Ramos (cell line): ENCODE data around the gene LDLRAD3.

Experiments used
- in situ Hi-C: fragments of 300-500 bp; cut with MboI; formaldehyde crosslinking; loops from one replicate; pipeline ENCODE4 v1.14.3; 2022; ENCODE audit warnings: low sequenced_read_pairs; ENCODE audit not compliant: unreplicated experiment

LDLRAD3 gene

DNA sequence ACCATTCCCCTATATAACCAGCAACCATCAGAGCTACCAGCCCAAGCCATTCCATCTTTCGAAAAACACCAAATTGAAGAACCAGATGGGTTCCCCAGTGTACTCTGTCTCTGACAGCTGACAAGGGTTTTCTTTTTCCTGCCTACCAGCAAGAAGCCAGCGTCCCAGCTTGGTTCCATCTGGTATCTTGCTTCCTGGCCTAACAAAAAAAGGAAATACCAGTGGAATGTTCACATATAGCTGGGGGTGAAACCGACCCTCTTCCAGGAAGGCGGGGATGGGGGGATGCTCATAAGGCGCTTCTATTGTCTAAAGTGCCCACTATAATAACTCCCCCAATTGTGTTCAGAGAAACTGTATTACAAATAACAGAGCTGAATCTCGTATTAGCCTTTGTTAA lies 172.3 kb downstream of the LDLRAD3 start:
- in situ Hi-C loops, result no loop called here

DNA sequence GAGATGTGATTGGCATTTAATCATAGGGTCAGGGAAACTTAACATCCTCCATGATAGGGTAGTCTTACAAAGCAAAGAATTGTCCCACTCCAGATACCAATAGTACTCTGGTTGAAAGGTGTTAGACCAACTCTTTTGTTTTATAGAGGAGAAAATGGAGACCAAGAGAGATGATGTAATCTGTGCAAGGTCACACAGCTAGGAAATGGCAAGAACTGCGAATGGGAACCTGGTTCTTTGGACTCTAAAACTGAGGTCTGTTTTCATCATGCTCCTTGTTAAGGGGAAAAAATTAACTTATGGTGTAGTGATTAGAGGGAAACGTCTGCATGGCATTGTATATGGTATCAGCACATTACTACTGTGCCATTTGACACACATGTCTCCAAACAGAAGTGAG lies 174.2 kb downstream of the LDLRAD3 start:
- in situ Hi-C loops, result no loop called here

DNA sequence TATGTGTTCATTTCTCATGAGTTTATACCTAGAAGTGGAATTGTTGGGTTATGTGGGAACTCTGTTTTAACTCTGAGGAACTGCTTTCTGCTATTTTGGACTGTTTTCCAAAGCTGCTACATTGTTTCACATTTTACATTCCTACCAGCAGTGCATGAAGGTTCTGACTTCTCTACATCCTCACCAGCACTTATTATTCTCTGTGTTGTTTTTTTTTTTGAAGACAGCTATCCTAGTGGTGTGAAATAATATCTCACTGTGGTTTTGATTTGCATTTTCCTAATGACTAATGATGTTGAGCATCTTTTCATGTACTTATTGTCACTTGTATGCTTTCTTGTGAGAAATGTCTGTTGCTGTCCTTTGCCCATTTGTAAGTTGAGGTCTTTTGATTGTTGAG lies 175.4 kb downstream of the LDLRAD3 start:
- in situ Hi-C loops, result no loop called here

DNA sequence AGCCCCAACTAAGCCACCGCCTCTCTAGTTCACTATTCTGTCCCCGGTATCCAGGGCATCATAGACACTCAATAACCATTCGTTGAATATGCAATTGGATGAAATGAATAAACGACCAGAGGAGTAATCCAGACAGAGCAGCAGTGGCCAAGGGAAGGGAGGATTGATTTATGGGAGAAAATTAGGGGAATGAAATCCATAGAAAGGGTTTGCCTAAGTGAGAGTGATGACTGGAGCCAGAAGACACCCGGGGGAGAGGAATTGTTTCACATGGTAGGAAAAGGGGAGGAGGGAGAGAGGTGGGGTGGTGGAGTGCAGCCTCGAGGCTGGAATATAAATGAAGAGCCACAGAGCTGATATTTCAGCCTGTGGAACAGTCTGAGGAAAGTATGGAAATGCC lies 177.2 kb downstream of the LDLRAD3 start:
- in situ Hi-C loops, result no loop called here

DNA sequence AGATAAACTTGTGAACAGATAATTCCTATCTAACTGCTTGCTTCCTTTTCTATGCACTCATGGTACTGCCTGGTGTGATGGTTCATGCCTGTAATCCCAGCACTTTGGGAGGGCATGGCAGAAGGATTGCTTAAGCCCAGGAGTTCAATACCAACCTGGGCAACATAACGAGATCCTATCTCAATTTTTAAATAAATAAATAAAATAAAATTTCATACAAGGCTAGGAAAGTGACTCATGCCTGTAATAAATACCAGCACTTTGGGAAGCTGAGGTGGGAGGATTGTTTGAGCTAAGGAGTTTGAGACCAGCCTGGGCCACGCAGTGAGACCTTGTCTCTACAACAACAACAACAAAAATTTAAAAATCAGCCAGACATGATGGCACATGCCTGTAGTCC lies 178.8 kb downstream of the LDLRAD3 start:
- in situ Hi-C loops, result no loop called here

DNA sequence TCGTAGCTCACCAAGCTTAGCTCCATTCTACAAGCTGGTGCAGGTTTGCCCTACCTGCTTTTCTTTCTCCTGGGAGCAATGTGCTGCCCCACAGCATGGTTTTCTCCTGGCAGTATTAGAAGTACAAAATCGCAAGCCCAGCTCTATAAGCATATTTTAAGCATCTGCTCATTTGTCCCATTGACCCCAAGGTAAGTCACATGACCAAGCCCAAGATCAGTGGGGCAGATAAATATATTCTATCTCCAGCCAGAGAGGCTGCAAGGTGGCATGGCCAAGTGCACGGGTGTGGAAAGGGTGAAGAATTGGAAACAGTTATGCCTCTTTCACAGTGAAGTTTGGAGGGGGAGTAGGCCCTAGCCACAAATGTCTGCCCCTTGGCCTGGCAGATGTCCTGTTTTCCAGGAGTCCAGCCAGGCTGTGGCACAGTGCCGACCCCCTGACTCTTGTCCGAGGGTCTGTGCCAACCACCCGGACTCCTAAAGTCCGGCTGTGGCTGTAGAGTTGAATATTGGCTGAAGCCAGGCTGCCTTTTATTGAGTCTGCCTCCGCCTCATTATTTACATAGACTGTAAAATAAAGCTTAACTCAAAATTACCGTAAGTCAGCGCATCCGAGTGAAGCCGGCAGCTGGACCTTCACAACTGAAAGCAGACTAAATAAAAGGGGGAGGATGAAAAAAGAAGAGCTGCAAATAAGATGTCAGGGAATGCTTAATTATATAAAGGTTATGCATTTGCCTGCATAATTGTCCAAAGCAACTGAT lies 179.7 kb downstream of the LDLRAD3 start:
- in situ Hi-C loops, result no loop called here

DNA sequence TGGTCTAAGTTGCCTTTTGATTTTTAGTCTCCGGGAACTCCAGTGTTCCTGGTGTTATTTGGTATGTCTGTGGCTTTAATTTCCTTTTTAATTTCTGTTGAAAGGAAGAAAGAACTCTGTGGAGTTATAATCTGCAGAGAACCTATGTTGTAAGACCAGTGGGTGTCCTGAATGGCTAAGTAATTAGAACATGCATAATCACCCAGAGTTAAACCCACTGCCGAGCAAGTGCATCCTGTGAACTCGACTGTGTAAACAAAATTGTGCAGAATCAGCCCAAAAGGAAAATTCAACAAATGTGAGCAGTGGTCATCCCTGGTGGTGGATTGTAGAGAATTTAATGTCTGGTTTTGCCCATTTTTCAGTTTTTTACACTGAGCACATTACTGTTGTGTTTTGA lies 182.8 kb downstream of the LDLRAD3 start:
- in situ Hi-C loops, result no loop called here

DNA sequence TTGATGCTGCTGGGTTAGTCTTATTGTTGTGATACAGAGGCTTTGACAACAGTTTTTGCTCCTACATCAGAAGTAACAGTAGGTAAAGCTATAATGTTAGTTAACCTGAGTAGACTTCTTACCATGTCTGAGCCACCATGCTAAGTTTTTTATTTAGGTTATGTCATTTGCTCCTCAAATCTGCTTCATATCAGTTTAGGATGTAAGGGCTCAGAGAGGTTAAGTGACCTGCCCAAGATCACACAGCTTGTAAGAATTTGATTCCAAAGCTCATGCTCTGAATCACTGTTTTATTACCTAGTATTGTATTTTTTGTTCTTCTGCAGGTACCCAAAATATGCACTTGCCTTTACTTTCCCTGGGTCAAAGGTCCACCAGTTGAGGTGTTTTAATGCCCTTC lies 183.7 kb downstream of the LDLRAD3 start:
- in situ Hi-C loops, result no loop called here

DNA sequence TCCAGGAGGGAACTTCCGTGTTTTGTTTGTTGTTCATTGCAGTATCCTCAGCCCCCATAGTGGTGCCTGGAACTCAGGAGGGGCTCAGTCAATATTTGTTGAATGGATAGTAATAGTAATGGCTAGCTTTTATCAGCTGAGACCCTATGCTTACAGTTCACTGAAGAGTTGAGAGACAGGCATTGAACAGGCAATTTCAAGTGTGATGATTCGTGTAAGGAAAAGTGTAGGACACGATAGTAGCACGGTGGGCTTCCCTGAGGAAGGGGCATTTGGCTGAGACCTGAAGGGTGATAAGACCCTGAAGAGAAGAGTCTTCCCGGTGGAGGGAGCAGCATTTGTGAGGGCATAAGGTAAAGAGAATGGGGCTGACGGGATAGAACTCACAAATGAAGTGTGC lies 186.1 kb downstream of the LDLRAD3 start:
- in situ Hi-C loops, result no loop called here

DNA sequence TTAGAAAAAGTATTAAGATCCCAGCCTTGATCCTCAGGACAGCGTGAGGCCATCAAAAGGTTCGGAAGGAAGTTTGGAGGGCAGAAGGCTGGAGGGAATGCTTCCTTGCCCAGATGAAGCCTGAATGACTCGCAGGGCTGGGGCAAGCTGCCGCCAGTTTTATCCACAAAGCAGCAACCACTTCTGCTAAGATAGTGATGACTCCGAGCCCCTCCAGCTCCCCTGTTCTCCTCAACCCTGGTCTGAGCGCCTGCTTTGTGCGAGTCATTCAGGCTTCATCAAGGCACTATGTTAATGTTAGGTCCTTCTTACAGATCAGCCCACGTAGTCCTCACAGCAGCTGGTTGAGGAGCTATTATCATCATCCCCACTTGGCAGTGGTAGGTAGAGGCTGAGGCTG lies 186.5 kb downstream of the LDLRAD3 start:
- in situ Hi-C loops, result no loop called here

DNA sequence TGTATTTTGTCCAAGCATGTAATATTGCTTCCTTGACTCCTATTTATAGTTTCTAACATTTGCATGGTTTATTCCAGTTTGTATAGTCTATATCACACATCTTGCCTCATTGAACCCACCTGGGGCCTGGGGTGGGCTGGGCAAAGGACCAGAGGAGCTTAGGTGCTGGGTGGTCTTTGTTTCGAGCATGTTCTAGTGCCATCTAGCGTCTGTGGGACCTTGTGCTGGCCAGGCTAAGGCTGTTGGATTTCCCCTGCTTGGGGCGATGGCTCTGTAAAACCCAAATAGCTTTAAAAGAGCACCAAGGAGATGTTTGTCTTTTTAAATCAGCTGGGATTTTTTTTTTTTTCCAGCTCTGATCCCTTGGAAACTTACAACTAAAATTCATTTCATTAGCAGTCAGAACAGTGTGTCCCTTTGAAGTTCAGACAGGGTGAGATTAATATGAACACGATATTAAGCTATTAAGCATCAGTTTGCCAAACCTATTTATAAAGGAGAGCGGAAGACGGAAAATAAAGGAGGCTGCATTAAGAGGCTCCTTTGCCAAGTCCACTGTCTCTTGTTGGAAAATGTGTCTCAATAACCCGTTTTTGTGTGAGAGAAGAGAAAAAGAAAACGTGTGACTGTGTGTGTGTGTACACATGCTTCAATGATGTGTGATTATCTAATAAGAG lies 188.0 kb downstream of the LDLRAD3 start:
- in situ Hi-C loops, result no loop called here

DNA sequence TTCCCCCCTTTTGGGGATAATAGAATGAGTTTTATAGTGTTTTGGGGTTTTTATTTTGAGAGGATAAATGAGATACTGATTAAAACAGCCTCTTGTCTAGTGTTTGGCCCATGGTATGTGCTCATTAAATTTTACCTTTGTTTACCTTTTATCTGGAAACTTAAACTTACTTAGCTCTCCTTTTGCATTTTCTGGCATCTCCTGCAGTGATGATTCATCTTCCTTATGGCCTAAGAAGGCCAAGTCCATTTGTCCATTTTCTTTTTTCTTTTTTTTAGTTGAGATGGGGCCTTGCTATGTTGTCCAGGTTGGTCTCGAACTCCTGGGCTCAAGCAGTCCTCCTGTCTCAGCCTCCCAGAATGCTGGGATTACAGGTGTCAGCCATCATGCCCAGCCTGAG lies 189.1 kb downstream of the LDLRAD3 start:
- in situ Hi-C loops, result no loop called here

DNA sequence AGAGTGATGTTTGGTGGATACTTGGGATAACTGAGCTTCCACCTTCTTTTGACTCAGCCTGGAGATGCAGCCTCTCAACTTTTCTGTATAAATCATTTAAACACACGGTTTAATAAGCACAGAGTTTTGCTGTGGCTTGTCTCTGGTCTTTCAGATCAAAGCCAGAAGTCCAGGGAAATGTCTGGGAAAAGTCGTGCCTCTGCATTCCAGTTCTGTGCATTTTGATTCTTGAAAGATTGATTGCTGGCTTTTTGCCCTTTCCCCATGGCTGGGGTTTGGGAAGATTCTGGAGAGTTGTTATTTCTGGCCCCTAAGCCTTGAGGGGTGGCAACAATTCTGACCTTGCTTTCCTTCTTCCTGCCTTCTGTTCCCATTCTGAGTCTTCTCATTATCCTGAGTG lies 191.2 kb downstream of the LDLRAD3 start:
- in situ Hi-C loops, result no loop called here

DNA sequence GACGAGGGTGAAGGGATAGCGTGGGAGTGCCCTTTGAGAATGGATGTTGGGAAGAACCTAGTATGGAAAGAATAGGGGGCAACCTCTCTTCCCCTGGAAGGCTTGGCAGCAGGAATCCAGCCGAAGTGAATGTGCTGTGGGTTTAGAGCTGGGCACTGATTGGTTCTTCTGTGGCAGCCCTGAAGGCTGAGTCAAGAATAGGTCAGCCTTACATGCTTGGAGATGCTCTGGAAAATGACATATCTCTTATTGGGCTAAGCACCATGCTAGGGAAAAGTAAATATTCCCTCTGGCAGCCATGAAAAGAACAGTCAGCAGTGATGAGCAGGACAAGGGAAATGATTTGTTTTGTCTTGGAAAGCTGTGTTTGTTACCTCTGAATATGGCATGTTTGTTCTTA lies 195.9 kb downstream of the LDLRAD3 start:
- in situ Hi-C loops, result no loop called here

DNA sequence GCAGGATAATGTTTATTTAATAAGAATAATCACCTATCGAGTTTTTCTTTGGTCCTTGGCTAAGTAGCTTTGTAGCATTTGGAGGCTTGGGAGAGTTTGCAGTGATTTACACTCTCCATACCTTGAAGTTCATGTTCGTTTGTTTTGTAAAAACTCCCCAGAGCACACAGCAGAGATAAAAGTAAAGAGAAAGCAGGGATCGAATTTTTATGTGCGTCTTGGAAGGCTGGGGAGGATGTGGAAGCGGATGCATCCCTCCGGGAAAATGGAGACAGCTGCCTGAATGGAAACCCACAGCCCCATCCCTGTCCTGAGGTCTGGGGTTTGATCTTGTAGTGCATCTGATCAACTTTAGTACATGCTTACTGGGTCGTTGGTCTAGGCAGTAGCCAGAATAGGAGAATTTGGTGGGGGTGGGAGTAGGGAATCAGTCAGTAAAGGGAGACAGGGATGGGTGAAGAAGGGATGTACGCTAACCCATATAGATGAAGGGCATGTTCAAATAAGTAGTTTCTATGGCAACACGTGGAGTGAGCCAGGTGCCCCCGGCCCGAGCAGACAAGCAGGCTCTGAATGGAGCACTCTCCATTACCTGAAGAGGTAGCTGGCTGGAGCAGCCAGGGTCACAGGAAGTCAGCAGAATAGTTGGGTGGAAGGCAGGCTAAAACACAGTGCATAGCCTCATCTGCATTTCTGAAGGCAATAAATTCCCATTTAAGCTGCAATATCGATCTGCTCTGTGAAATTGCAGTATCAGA lies 197.5 kb downstream of the LDLRAD3 start:
- in situ Hi-C loops, result no loop called here

DNA sequence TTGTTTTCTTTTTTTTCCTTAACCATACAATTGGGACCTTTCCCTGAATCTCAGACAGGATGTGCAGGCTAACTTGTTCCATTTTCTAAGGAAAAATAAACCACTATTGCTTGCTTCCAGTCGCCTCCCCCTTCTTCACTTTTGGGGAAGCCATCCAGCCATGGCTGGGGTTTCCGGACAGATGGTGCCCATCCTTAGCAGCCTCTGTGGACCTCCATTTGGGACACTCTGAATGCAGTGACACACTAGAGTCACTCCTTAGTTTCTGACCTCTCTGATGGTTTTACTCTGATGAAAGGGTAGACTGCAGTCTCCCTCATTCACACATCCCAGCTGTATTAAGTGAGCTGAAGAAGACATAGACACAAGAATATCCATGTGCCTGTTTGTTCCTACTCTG lies 198.1 kb downstream of the LDLRAD3 start:
- in situ Hi-C loops, result no loop called here

DNA sequence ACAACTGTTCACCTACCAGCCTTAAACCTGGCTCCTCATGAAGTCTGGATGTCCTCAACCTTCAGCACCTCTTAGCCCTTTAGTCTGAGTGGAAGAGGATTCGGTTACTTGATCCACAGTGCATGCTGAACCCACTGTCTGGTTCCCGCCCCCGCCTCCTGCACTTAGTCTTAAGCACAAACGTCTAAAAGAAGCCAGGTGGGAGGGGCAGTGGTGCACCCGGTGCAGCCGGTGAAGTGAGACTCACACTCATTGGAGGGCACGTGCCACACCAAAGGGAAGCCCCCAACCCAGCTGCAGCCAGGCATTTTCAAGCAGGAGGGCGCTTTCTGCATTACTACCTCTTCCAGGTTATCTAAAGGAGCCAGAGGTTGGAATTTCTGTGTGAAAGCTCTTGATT lies 198.6 kb downstream of the LDLRAD3 start:
- in situ Hi-C loops, result no loop called here

DNA sequence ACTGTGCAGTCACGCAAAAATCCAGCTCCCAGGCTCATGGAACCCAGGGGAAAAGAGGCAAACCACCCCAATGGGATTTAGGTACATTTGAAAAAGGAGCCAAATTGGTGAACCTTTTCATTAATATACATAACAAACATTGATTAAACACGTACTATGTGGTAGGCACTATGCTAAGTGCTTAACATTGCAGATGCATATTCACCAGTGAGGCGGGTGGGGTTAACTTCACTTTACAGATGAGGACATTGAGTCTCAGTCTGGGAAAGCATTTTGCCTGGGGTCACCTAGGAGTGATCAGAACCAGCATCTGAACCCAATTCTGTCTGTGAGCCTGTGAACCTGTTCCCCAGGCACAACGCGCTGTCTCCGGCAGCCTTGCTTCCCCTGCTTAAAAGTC lies 199.0 kb downstream of the LDLRAD3 start:
- in situ Hi-C loops, result no loop called here

DNA sequence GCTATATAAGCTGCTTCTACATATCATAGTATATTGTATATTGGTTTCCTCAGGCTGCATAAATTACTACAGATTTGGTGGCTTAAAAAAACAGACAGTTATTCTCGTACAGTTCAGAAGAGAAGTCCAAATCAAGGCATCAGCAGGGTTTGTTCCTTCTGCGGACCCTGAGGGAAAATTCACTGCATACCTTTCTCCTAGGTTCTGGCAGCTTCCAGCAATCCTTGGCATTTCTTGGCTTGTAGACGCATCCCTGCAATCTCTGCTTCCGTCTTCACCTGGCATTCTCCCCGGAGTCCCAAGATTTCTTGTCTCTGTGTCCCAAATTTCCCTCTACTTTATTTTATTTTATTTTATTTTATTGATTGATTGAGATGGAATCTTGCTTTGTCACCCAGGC lies 202.6 kb downstream of the LDLRAD3 start:
- in situ Hi-C loops, result no loop called here

DNA sequence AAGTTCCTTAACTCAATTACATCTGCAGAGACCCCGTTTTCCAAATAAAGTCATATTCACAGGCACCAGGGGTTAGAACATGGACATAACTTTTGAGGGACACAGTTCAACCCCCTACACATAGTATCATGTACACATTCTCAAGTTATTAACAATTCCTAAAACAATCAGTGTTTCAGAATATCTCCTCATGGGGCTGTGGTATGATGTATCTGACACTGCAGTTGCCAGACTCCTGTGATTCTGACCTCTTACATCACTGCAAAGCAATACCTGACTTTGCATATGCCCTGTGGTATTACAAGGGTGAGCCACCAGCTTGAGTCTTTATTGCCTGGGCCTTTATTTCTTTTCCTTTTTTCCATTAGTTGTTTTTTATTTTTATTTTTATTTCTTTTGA lies 203.6 kb downstream of the LDLRAD3 start:
- in situ Hi-C loops, result no loop called here

DNA sequence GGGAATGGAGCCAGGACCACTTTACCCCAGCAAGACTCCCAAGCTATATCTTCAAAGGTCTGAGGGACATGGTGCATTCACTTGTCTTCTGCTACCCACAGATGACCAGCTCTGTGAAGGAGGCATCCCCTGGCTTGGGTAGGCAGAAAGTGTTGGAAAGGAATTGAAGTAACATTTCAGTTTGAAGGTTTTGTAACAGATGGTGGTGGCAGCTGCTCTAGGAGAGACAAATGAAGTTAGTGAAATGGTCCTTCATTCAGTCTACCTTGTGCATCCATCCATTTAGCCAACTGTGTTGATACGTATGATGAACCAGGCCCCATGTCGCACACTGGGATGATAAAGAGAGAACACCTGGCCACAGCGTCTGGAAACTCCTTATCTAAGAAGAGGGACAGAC lies 204.8 kb downstream of the LDLRAD3 start:
- in situ Hi-C loops, result no loop called here
